ENCODE results near the gene CUL4A. TPM values are rescaled to one million over a fixed set of nuclear protein-coding genes. Genes with fewer than 3 reads are reported as not detected.

CUL4A gene
- total and polyA plus RNA-seq, 2 donors (not counting 1 experiment from before 2014, with no cell fraction given), result 107 to 126 TPM

DNA sequence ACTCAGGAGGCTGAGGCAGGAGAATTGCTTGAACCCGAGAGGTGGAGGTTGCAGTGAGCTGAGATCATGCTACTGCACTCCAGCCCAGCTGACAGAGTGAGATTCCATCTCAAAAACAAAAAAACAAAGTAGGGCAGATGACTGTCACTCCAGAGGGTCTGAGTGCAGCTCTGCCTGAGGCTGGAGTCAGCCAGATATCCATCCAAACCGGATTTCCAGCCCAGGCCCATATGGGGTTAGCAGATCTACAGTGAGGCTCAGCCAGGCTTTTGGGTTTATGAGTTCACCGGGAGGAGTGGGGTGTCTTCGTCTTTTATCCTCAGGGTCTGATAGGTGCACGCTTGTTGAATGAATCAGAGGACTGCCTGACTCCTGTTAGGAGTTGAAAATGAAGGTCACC lies 106.6 kb downstream of the CUL4A start:
- no peak for TF ChIP-seq CTCF (conservative IDR thresholded peaks at IDR 0.05 in 1 of 2, IDR thresholded peaks at IDR 0.05 in 1 of 2; ENCODE audit: low read depth in 1 of 2, low read length in 2 of 2)
- no peak for DNase-seq (ENCODE audit: low read depth in 2 of 2)
- no peak overlapping the region for H3K4me2 ChIP-seq (ENCODE audit: extremely low read depth, insufficient read depth, low read length)
- H3K4me1 ChIP-seq (ENCODE audit: control insufficient read depth, extremely low read depth, insufficient read depth, low read length), result no peaks in the 10 kb centered on the region
- no peak overlapping the region for H2AFZ ChIP-seq (ENCODE audit: low read length)
- H3K27ac ChIP-seq (ENCODE audit: insufficient read depth, low read length), result no peak overlapping the region
- peaks cover 4% of the 10 kb centered on the region for H3K79me2 ChIP-seq (ENCODE audit: control insufficient read depth, insufficient read depth, low read length)
- no peaks in the 10 kb centered on the region for H4K20me1 ChIP-seq (ENCODE audit: control insufficient read depth, extremely low read depth, insufficient read depth, low read length)
- H3K4me3 ChIP-seq (replicated peaks in 1 of 4; ENCODE audit: control extremely low read depth in 1 of 4, insufficient read depth in 1 of 4, low read depth in 3 of 4, low read length in 4 of 4), result no peak overlapping the region
- H3K9ac ChIP-seq (ENCODE audit: insufficient read depth, low read length), result no peak overlapping the region
- H3K36me3 ChIP-seq (ENCODE audit: control insufficient read depth, insufficient read depth, low read length), result peaks cover 11% of the 10 kb centered on the region
- no peaks in the 10 kb centered on the region for H3K27me3 ChIP-seq (ENCODE audit: control insufficient read depth, insufficient read depth, low read length)
- H3K9me3 ChIP-seq (ENCODE audit: control insufficient read depth, insufficient read depth, low read depth, low read length), result no peaks in the 10 kb centered on the region

Other genes with a start within 250 kb of the CUL4A start
- 1.0 and 3.3 TPM in 2 replicates for gene MCF2L, start 240.4 kb upstream of the CUL4A start, total RNA-seq
- gene MCF2L, start 240.4 kb upstream of the CUL4A start, polyA plus RNA-seq, result 0.06 and 0.18 TPM in 2 replicates
- under 0.01 TPM in 1 of 2 replicates, not detected in the other for gene F7, start 103.8 kb upstream of the CUL4A start, total RNA-seq
- gene F7, start 103.8 kb upstream of the CUL4A start, polyA plus RNA-seq, result not detected in 2 replicates
- 20.3 and 41.5 TPM in 2 replicates for gene F10, start 86.8 kb upstream of the CUL4A start, total RNA-seq
- 6.7 and 39.9 TPM in 2 replicates for gene F10, start 86.8 kb upstream of the CUL4A start, polyA plus RNA-seq
- gene PROZ, start 51.0 kb upstream of the CUL4A start, total RNA-seq, result not detected in 2 replicates
- not detected in 2 replicates for gene PROZ, start 51.0 kb upstream of the CUL4A start, polyA plus RNA-seq
- 66.8 and 113 TPM in 2 replicates for gene PCID2, start 944 bp upstream of the CUL4A start, total RNA-seq
- gene PCID2, start 944 bp upstream of the CUL4A start, polyA plus RNA-seq, result 85.6 and 93.5 TPM in 2 replicates
- 225 and 230 TPM in 2 replicates for gene LAMP1, start 87.6 kb downstream of the CUL4A start, total RNA-seq
- gene LAMP1, start 87.6 kb downstream of the CUL4A start, polyA plus RNA-seq, result 204 and 219 TPM in 2 replicates
- 2.3 and 4.8 TPM in 2 replicates for gene GRTP1, start 154.5 kb downstream of the CUL4A start, total RNA-seq
- gene GRTP1, start 154.5 kb downstream of the CUL4A start, polyA plus RNA-seq, result 0.35 and 1.4 TPM in 2 replicates
- 1.5 TPM in 2 replicates for gene ADPRHL1, start 243.9 kb downstream of the CUL4A start, total RNA-seq
- gene ADPRHL1, start 243.9 kb downstream of the CUL4A start, polyA plus RNA-seq, result 0.59 and 0.62 TPM in 2 replicates

Measured in fibroblast of lung (primary cell).